Measurements from ENCODE around the gene PLXNA1. TPM values are rescaled to one million over a fixed set of nuclear protein-coding genes. Genes with fewer than 3 reads are reported as not detected.

Gene PLXNA1
- polyA plus RNA-seq, 3 donors from 2014 or later, result 0.05 to 0.17 (median 0.06) TPM

DNA sequence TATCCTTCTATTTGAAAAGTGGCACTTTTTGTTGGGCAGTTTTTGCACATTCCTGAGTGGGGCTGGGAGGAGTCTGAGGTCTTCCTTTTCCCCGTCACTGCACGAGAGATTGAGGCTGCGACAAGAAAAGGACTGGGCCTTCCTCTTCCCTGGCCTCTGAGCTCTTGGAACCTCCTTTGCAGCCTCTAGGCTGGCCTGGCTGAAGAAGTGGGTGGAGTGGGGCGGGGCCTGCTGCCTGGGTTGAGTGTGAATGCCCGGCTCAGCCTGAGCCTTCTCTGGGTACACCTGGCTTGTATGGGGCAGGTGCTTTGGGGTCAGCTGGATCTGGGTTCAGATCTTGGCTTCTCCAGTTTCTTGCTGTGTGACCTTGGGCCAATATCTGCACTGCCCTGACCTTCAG, 43.1 kb downstream of the PLXNA1 start:
- Mint-ChIP-seq H3K36me3 (no peaks in the 10 kb centered on the region), H3K4me3 (no peak overlapping the region), H3K9me3 (no peaks in the 10 kb centered on the region), H3K4me1 (no peaks in the 10 kb centered on the region), H3K27me3 (ENCODE audit: low read depth in 3 of 3) (peaks cover 0 to 1% (median 1%) of the 10 kb centered on the region in 3 donors), H3K27ac (no peak overlapping the region)
- no peak for DNase-seq

- H3K36me3 Mint-ChIP-seq, result no peaks in the 10 kb centered on the region
- H3K27ac Mint-ChIP-seq, result no peak overlapping the region
- H3K4me3 Mint-ChIP-seq, result no peak overlapping the region
- DNase-seq, result no peak
- no peaks in the 10 kb centered on the region for H3K4me1 Mint-ChIP-seq
- H3K9me3 Mint-ChIP-seq, result no peaks in the 10 kb centered on the region
- peaks cover 0 to 1% (median 1%) of the 10 kb centered on the region in 3 donors for H3K27me3 Mint-ChIP-seq (ENCODE audit: low read depth in 3 of 3)
Observed at GRCh38 chr3:127026661-127027060, 43.7 kb downstream of the PLXNA1 start.

DNA sequence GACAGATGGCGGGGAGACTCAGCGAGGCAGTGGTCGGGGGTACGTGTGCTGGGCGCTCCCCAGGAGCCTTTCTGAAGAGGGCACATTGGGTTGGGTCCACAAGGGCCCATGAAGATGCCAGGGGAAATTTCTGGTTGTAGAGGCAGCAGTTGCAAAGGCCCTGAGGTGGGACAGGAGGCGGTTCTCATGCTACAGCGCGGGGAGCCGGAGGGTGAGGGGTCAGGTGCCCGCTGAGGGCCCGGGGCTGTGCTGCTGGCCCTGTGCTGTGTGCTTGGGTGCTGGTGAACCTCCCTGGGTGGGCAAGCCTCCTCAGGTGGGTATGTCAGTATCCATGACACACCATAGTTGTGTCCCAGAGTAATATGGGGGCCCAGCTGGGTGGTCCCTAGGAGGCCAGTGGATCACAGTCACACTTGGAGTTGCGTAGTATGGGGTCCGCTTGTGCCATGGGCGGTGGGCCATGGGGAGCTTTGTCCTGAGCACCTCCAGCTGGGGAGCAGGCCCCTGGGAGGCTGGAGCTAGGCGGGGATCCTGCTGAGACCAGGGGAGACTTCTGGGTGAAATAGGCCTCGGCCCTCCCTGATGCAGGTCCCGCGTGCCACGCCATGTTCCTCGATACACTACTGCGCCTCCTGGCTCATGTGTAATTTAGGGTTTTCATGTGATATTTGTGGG, 44.3 kb downstream of the PLXNA1 start:
- Mint-ChIP-seq H3K4me1 (no peaks in the 10 kb centered on the region), H3K27ac (no peak overlapping the region), H3K4me3 (no peak overlapping the region), H3K36me3 (no peaks in the 10 kb centered on the region), H3K27me3 (ENCODE audit: low read depth in 3 of 3) (peaks cover 0 to 1% (median 1%) of the 10 kb centered on the region in 3 donors), H3K9me3 (no peaks in the 10 kb centered on the region)
- no peak for DNase-seq

DNA sequence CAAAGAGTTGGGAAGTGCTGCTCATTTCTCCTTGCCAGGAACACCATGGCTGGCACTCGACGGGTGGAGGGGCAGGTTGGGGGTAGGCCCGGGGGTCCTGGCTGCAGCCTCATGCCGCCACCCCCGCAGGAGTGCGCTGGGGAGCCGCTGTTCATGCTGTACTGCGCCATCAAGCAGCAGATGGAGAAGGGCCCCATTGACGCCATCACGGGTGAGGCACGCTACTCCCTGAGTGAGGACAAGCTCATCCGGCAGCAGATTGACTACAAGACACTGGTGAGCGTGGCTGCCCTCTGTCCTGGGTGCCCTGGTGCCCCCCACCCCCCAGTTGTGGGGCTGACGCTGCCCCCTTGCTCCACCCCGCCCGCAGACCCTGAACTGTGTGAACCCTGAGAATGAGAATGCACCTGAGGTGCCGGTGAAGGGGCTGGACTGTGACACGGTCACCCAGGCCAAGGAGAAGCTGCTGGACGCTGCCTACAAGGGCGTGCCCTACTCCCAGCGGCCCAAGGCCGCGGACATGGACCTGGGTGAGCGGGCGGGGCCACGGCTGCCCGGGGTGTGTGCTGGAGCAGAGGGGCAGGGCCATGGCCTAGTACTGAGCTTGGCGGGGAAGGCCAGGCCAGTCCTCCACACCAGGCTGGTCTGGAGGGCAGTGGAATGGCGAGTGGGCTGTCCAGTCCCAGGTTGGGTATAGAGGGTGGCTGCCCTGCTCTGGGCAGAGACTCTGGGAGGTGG, 45.1 kb downstream of the PLXNA1 start:
- H3K27ac Mint-ChIP-seq, result no peak overlapping the region
- peaks cover 0 to 1% (median 1%) of the 10 kb centered on the region in 3 donors for H3K27me3 Mint-ChIP-seq (ENCODE audit: low read depth in 3 of 3)
- H3K4me1 Mint-ChIP-seq, result no peaks in the 10 kb centered on the region
- H3K36me3 Mint-ChIP-seq, result no peaks in the 10 kb centered on the region
- H3K9me3 Mint-ChIP-seq, result no peaks in the 10 kb centered on the region
- no peak for DNase-seq
- H3K4me3 Mint-ChIP-seq, result no peak overlapping the region

- H3K27ac Mint-ChIP-seq, result no peak overlapping the region
- no peaks in the 10 kb centered on the region for H3K36me3 Mint-ChIP-seq
- DNase-seq, result no peak
- no peaks in the 10 kb centered on the region for H3K9me3 Mint-ChIP-seq
- no peak overlapping the region for H3K4me3 Mint-ChIP-seq
- H3K4me1 Mint-ChIP-seq, result no peaks in the 10 kb centered on the region
- peaks cover 0 to 1% (median 0%) of the 10 kb centered on the region in 3 donors for H3K27me3 Mint-ChIP-seq (ENCODE audit: low read depth in 3 of 3)
Observed at GRCh38 chr3:127028781-127029657, 46.1 kb downstream of the PLXNA1 start.

GRCh38 chr3:127029658-127030507, 47.0 kb downstream of the PLXNA1 start:
- H3K4me3 Mint-ChIP-seq, result no peak overlapping the region
- no peak overlapping the region for H3K27ac Mint-ChIP-seq
- no peaks in the 10 kb centered on the region for H3K36me3 Mint-ChIP-seq

DNA sequence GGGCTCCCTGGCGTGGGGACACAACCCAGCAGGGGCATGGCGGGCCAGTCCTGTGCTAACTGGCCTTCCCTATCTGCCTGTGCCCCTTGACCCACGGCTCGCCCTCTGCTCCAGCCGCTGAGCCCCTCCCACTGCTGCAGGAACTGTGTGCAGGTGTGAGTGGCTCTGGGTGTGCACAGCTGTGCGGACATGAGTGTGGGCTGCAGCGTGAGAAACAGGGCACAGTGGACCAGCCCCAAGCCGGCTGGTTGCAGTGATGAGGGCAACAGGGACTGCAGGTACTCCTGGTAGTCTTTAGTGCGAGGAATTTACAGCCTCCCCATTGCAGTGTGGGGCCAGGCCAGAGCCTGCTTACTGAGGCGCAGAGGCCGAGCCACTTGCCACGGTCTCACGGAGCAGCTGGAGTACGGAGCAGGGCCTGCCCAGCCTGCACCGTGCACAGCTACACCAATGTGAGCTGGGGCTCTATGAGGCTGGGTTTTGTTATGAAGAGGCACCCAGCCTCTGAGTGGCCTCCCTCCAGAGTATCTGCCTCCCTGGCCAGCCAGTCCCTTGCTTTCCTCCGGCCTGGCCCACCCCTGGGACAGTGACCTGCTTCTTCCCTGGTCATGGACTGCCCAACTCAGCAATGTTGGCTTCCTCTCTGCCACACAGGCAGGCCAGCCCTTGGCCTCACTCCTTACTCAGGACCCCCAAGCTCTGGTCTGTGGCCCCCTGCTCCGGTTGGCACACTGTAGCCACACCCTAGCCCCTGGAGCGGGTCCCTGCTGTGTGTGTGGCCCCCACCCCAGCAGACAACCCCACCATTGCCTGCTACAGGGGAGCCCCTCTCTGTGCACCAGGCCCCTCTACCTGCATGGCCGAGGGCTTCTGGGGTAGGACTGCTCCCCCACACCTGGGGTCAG, 47.8 kb downstream of the PLXNA1 start:
- no peak for DNase-seq
- Mint-ChIP-seq H3K27ac (no peak overlapping the region), H3K36me3 (no peaks in the 10 kb centered on the region), H3K9me3 (no peaks in the 10 kb centered on the region), H3K27me3 (ENCODE audit: low read depth in 3 of 3) (peaks cover 0 to 1% (median 0%) of the 10 kb centered on the region in 3 donors), H3K4me1 (no peaks in the 10 kb centered on the region), H3K4me3 (no peak overlapping the region)

More at GRCh38 chr3:127029658-127030507, 47.0 kb downstream of the PLXNA1 start:
- Mint-ChIP-seq H3K27me3 (ENCODE audit: low read depth in 3 of 3) (peaks cover 0 to 1% (median 0%) of the 10 kb centered on the region in 3 donors), H3K9me3 (no peaks in the 10 kb centered on the region), H3K4me1 (no peaks in the 10 kb centered on the region)
- no peak for DNase-seq

GRCh38 chr3:127031413-127031810, 48.5 kb downstream of the PLXNA1 start:
- DNase-seq, result no peak
- no peak overlapping the region for H3K27ac Mint-ChIP-seq
- no peaks in the 10 kb centered on the region for H3K9me3 Mint-ChIP-seq
- H3K36me3 Mint-ChIP-seq, result no peaks in the 10 kb centered on the region
- no peaks in the 10 kb centered on the region for H3K27me3 Mint-ChIP-seq (ENCODE audit: low read depth in 3 of 3)
- H3K4me1 Mint-ChIP-seq, result no peaks in the 10 kb centered on the region
- no peak overlapping the region for H3K4me3 Mint-ChIP-seq

GRCh38 chr3:127031845-127032244, 48.9 kb downstream of the PLXNA1 start:
- no peak overlapping the region for H3K27ac Mint-ChIP-seq
- no peaks in the 10 kb centered on the region for H3K27me3 Mint-ChIP-seq (ENCODE audit: low read depth in 3 of 3)
- H3K36me3 Mint-ChIP-seq, result no peaks in the 10 kb centered on the region
- H3K4me1 Mint-ChIP-seq, result no peaks in the 10 kb centered on the region
- DNase-seq, result no peak
- H3K9me3 Mint-ChIP-seq, result no peaks in the 10 kb centered on the region
- no peak overlapping the region for H3K4me3 Mint-ChIP-seq

- no peak overlapping the region for H3K27ac Mint-ChIP-seq
- no peak for DNase-seq
- no peaks in the 10 kb centered on the region for H3K4me1 Mint-ChIP-seq
- H3K36me3 Mint-ChIP-seq, result no peaks in the 10 kb centered on the region
- H3K4me3 Mint-ChIP-seq, result no peak overlapping the region
- H3K9me3 Mint-ChIP-seq, result no peaks in the 10 kb centered on the region
- no peaks in the 10 kb centered on the region for H3K27me3 Mint-ChIP-seq (ENCODE audit: low read depth in 3 of 3)
Observed at GRCh38 chr3:127032296-127032990, 49.5 kb downstream of the PLXNA1 start.
